ENCODE results near the gene CCDC127. TPM values are rescaled to one million over a fixed set of nuclear protein-coding genes. Genes with fewer than 3 reads are reported as not detected.
A peak's percentile ranks its signal among the peaks of the same experiment; 100 is the strongest.

The CCDC127 gene
- polyA plus RNA-seq, 3 donors, result 0.68 to 1.5 (median 0.85) TPM

DNA sequence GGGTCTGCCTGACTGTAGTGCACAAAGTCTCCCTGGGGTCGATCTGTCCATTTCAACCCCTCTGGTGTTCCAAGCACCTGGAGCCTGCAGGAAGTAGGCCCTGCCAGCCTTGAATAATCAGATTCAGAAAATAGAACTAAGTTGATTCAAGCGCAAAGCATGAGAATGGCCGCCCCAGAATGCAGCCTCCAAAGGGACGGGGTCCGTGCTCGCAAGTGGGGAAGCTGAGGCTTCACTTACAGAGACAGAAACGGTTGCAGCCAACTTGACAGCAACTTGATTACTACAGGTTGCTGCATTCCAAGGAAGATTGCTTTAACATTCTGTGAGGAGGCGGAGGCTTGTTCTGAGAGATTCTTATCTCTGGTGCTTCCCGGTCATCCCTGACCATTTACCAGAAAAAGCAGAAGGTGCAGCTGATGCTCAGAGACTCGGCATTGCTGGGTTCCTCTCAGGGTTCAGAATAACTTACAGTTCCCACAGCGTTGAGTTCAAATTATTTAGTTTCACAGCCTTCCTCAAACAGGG, 41.6 kb downstream of the CCDC127 start:
- TF ChIP-seq, protein P1, sequence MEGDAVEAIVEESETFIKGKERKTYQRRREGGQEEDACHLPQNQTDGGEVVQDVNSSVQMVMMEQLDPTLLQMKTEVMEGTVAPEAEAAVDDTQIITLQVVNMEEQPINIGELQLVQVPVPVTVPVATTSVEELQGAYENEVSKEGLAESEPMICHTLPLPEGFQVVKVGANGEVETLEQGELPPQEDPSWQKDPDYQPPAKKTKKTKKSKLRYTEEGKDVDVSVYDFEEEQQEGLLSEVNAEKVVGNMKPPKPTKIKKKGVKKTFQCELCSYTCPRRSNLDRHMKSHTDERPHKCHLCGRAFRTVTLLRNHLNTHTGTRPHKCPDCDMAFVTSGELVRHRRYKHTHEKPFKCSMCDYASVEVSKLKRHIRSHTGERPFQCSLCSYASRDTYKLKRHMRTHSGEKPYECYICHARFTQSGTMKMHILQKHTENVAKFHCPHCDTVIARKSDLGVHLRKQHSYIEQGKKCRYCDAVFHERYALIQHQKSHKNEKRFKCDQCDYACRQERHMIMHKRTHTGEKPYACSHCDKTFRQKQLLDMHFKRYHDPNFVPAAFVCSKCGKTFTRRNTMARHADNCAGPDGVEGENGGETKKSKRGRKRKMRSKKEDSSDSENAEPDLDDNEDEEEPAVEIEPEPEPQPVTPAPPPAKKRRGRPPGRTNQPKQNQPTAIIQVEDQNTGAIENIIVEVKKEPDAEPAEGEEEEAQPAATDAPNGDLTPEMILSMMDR (IDR thresholded peaks at IDR 0.05), result no peak
- H3K36me3 Mint-ChIP-seq, result no peaks in the 10 kb centered on the region
- H3K27me3 Mint-ChIP-seq (ENCODE audit: low read depth in 3 of 3), result peaks cover 2 to 10% (median 9%) of the 10 kb centered on the region in 3 donors
- H3K27ac ChIP-seq (ENCODE audit: low read depth in 1 of 2, low read length in 2 of 2), result no peak overlapping the region
- intact Hi-C loops (cut with micrococcal nuclease), result no loop called here
- no peaks in the 10 kb centered on the region for H3K36me3 ChIP-seq (replicated peaks in 1 of 2; ENCODE audit: control insufficient read depth in 1 of 2, insufficient read depth in 2 of 2, low read length in 2 of 2)
- H3K9ac ChIP-seq (ENCODE audit: insufficient read depth, low read length, poor library complexity, severe bottlenecking), result no peak overlapping the region
- no peak overlapping the region for H2AFZ ChIP-seq (ENCODE audit: insufficient read depth, low read depth, low read length, poor library complexity, severe bottlenecking)
- no peak overlapping the region for H3K4me3 Mint-ChIP-seq
- H3K79me2 ChIP-seq (ENCODE audit: insufficient read depth, low read length), result no peaks in the 10 kb centered on the region
- H3K27me3 ChIP-seq (ENCODE audit: control insufficient read depth in 2 of 2, insufficient read depth in 2 of 2, low read length in 2 of 2), result no peaks in the 10 kb centered on the region
- H3K4me3 ChIP-seq (replicated peaks in 1 of 3; ENCODE audit: low read depth in 2 of 3, low read length in 3 of 3), result no peak overlapping the region
- no peaks in the 10 kb centered on the region for H3K4me1 ChIP-seq (ENCODE audit: control insufficient read depth in 1 of 2, insufficient read depth in 2 of 2, low read length in 2 of 2)
- no peak overlapping the region for H3K4me2 ChIP-seq (replicated peaks; ENCODE audit: extremely low read depth, low read length, poor library complexity, severe bottlenecking)
- DNase-seq, result no peak
- no peaks in the 10 kb centered on the region for H3K9me3 Mint-ChIP-seq
- no peaks in the 10 kb centered on the region for H3K4me1 Mint-ChIP-seq
- no peak overlapping the region for H3K27ac Mint-ChIP-seq
- H3K9me3 ChIP-seq (replicated peaks in 1 of 2; ENCODE audit: control insufficient read depth in 1 of 2, insufficient read depth in 1 of 2, low read length in 2 of 2), result no peaks in the 10 kb centered on the region
- 90% methylated on average over 10 of the region's 11 CpGs for WGBS (ENCODE audit: insufficient coverage)
- H4K20me1 ChIP-seq (ENCODE audit: insufficient read depth, low read length), result no peaks in the 10 kb centered on the region

DNA sequence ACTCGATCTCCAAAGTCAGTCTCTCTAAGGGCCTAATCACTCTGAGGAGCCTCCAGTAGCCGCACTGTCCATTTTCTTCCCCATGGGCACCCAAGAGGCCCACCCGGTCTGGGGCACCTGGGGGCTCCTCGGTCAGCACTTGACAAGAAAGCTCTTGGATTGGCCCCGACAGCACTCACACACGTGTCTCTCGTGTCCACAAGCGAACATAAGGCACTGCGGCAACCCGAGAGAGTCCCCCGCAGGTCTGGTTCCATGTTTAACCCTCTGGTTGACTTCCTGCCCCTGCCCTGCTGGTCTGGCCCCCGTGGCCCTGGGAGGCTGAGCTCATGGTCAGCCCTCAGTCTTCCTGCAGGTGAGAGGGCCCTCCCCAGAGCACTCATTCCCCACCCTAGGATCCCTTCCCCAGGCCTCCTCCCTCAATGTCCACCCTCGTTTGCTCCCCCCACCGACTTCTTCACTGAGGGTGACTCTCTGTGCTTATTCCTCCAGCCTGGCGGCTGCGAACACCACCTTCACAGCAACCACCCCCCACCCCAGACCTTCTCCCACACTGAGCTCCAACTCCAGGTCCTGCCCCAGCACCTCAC, 43.0 kb downstream of the CCDC127 start:
- Histone ChIP-seq H3K27ac (ENCODE audit: low read depth in 1 of 2, low read length in 2 of 2) (no peak overlapping the region), H3K36me3 (replicated peaks in 1 of 2; ENCODE audit: control insufficient read depth in 1 of 2, insufficient read depth in 2 of 2, low read length in 2 of 2) (no peaks in the 10 kb centered on the region), H4K20me1 (ENCODE audit: insufficient read depth, low read length) (no peaks in the 10 kb centered on the region), H3K4me2 (replicated peaks; ENCODE audit: extremely low read depth, low read length, poor library complexity, severe bottlenecking) (no peak overlapping the region), H2AFZ (ENCODE audit: insufficient read depth, low read depth, low read length, poor library complexity, severe bottlenecking) (no peak overlapping the region), H3K4me3 (replicated peaks in 1 of 3; ENCODE audit: low read depth in 2 of 3, low read length in 3 of 3) (no peak overlapping the region), H3K79me2 (ENCODE audit: insufficient read depth, low read length) (no peaks in the 10 kb centered on the region), H3K27me3 (ENCODE audit: control insufficient read depth in 2 of 2, insufficient read depth in 2 of 2, low read length in 2 of 2) (no peaks in the 10 kb centered on the region), H3K9ac (ENCODE audit: insufficient read depth, low read length, poor library complexity, severe bottlenecking) (no peak overlapping the region), H3K9me3 (replicated peaks in 1 of 2; ENCODE audit: control insufficient read depth in 1 of 2, insufficient read depth in 1 of 2, low read length in 2 of 2) (no peaks in the 10 kb centered on the region), H3K4me1 (ENCODE audit: control insufficient read depth in 1 of 2, insufficient read depth in 2 of 2, low read length in 2 of 2) (no peaks in the 10 kb centered on the region)
- Mint-ChIP-seq H3K27ac (peak overlapping the region in 1 of 7 donors; percentile 5), H3K4me3 (no peak overlapping the region), H3K4me1 (no peaks in the 10 kb centered on the region), H3K9me3 (no peaks in the 10 kb centered on the region), H3K36me3 (no peaks in the 10 kb centered on the region), H3K27me3 (ENCODE audit: low read depth in 3 of 3) (peaks cover 0 to 9% (median 5%) of the 10 kb centered on the region in 3 donors)
- intact Hi-C loops (cut with micrococcal nuclease), result no loop called here
- TF ChIP-seq, protein P1 (IDR thresholded peaks at IDR 0.05), result no peak
- WGBS (ENCODE audit: insufficient coverage), result 93% methylated on average over 16 of the region's 16 CpGs
- DNase-seq, result no peak

Data from CD14-positive monocyte (primary cell).